HepG2 (cell line): Measurements from ENCODE around the gene PRMT5. TPM values are rescaled to one million over a fixed set of nuclear protein-coding genes. Genes with fewer than 3 reads are reported as not detected.

Experiments
- ARNT2 ChIP-seq: sonication (generic); formaldehyde crosslinking; IDR thresholded peaks from 2 replicates; pipeline ENCODE4 v1.8.0; 2022; ENCODE audit warnings: mild to moderate bottlenecking, low read depth, missing genetic modification reagents, moderate library complexity
- ATAD3A ChIP-seq: sonication (generic); formaldehyde crosslinking; IDR thresholded peaks from 2 replicates; pipeline ENCODE4 v1.4.0; 2020; ENCODE audit warnings: missing genetic modification reagents
- ATF3 ChIP-seq: sonication (generic); formaldehyde crosslinking; IDR thresholded peaks from 2 replicates; pipeline ENCODE4 v1.4.0; 2020; ENCODE audit warnings: missing genetic modification reagents
- ATF5 ChIP-seq: sonication (generic); formaldehyde crosslinking; IDR thresholded peaks from 2 replicates; pipeline ENCODE4 v1.4.0; 2020; ENCODE audit warnings: mild to moderate bottlenecking, low read depth, missing genetic modification reagents
- ATM ChIP-seq: fragments of 450-650 bp; IDR thresholded peaks from 2 replicates; pipeline ENCODE4 v1.7.1; 2017; ENCODE audit warnings: mild to moderate bottlenecking, borderline replicate concordance
- DRAP1 ChIP-seq: IDR thresholded peaks from 2 replicates; pipeline ENCODE4 v1.6.1; 2016; ENCODE audit warnings: missing genetic modification reagents, missing compliant biosample characterization
- FIP1L1 ChIP-seq: fragments of 200-400 bp; formaldehyde crosslinking; IDR thresholded peaks from 2 replicates; pipeline ENCODE4 v1.6.1; 2018; ENCODE audit warnings: low read depth, mild to moderate bottlenecking, low read length, moderate library complexity, borderline replicate concordance; ENCODE audit not compliant: insufficient read depth
- HES4 ChIP-seq: sonication (generic); formaldehyde crosslinking; IDR thresholded peaks from 2 replicates; pipeline ENCODE4 v1.9.0; 2021; ENCODE audit warnings: mild to moderate bottlenecking, missing genetic modification reagents, borderline replicate concordance
- KDM1A ChIP-seq: IDR thresholded peaks from 2 replicates; pipeline ENCODE4 v1.6.1; 2016; ENCODE audit warnings: missing compliant biosample characterization
- MAZ ChIP-seq, 2 experiments: sonication (generic) in 1 of 2; formaldehyde crosslinking in 1 of 2; IDR thresholded peaks; 2 replicates each; pipeline versions ENCODE4 v1.5.0 to v1.6.1; 2012 to 2020; ENCODE audit warnings: low read depth in 2 of 2, mild to moderate bottlenecking in 2 of 2, borderline replicate concordance in 1 of 2, improper control_type of control experiment in 1 of 2, low read length in 1 of 2, missing genetic modification reagents in 1 of 2, moderate library complexity in 1 of 2
- MTA3 ChIP-seq: sonication (generic); formaldehyde crosslinking; IDR thresholded peaks from 2 replicates; pipeline ENCODE4 v1.4.0; 2020; ENCODE audit warnings: missing genetic modification reagents
- MXI1 ChIP-seq: IDR thresholded peaks from 3 replicates; pipeline ENCODE4 v1.6.1; 2012; ENCODE audit warnings: low read depth, low read length, inconsistent platforms, borderline replicate concordance
- NFATC3 ChIP-seq: sonication (generic); formaldehyde crosslinking; IDR thresholded peaks from 2 replicates; pipeline ENCODE4 v1.5.1; 2020; ENCODE audit warnings: mild to moderate bottlenecking, missing genetic modification reagents
- NR2C2 ChIP-seq: sonication (generic); formaldehyde crosslinking; IDR thresholded peaks from 2 replicates; pipeline ENCODE4 v1.4.0; 2020; ENCODE audit warnings: missing genetic modification reagents, mild to moderate bottlenecking, moderate library complexity, borderline replicate concordance
- PHF5A ChIP-seq: IDR thresholded peaks from one replicate; pipeline ENCODE4 v1.6.1; 2018; ENCODE audit warnings: low read depth, missing genetic modification reagents; ENCODE audit not compliant: unreplicated experiment
- PITX1 ChIP-seq: sonication (generic); formaldehyde crosslinking; IDR thresholded peaks from 2 replicates; pipeline ENCODE4 v1.5.1; 2020; ENCODE audit warnings: mild to moderate bottlenecking, missing genetic modification reagents
- SMARCC2 ChIP-seq: fragments of 450-650 bp; IDR thresholded peaks from 2 replicates; pipeline ENCODE4 v1.6.1; 2017; ENCODE audit warnings: antibody characterized with exemption, mild to moderate bottlenecking
- XRCC5 ChIP-seq: fragments of 200-400 bp; formaldehyde crosslinking; optimal IDR thresholded peaks from 2 replicates; pipeline ENCODE3; 2017; ENCODE audit warnings: mild to moderate bottlenecking, low read length
- ZNF3 ChIP-seq: IDR thresholded peaks from 2 replicates; pipeline ENCODE4 v1.7.0; 2017; ENCODE audit warnings: inconsistent platforms
- polyA plus RNA-seq, 8 experiments: library from polyadenylated mRNA; depleted of rRNA in 3 of 8; stranded (reverse) in 7 of 8; unstranded in 1 of 8; fragments of >200 nt; fragmentation: Illumina TruSeq in 4 of 8; extraction: Trizol in 4 of 8; gene quantifications; 2 replicates each; pipeline versions ENCODE4 v1.2.1 to v1.2.3, GENCODE V29; 2011 to 2016; ENCODE audit warnings: low read depth in 4 of 8, missing spikeins in 1 of 8, mixed read lengths in 1 of 8; ENCODE audit not compliant: insufficient read depth in 1 of 8
- total RNA-seq, 5 experiments: library from RNA; depleted of rRNA; stranded (reverse); fragments of >200 nt; fragmentation: Illumina TruSeq; extraction: Trizol; gene quantifications; 2 replicates each; pipeline ENCODE4 v1.2.3, GENCODE V29; 2016; ENCODE audit warnings: low read depth in 1 of 5
- TF ChIP-seq, protein P1 (sequence below): sonication (generic); formaldehyde crosslinking; IDR thresholded peaks from 2 replicates; pipeline ENCODE4 v1.4.0; 2020; ENCODE audit warnings: low read depth, missing genetic modification reagents
- TF ChIP-seq, protein P2 (sequence below): IDR thresholded peaks from 2 replicates; pipeline ENCODE4 v1.6.1; 2016; ENCODE audit warnings: mild to moderate bottlenecking

PRMT5 gene
- total and polyA plus RNA-seq, 2 of the 13 experiments (the other 11 are each of a cell fraction or from before 2014, with no cell fraction given) = 210 to 354 TPM

- TF ChIP-seq, protein P1, sequence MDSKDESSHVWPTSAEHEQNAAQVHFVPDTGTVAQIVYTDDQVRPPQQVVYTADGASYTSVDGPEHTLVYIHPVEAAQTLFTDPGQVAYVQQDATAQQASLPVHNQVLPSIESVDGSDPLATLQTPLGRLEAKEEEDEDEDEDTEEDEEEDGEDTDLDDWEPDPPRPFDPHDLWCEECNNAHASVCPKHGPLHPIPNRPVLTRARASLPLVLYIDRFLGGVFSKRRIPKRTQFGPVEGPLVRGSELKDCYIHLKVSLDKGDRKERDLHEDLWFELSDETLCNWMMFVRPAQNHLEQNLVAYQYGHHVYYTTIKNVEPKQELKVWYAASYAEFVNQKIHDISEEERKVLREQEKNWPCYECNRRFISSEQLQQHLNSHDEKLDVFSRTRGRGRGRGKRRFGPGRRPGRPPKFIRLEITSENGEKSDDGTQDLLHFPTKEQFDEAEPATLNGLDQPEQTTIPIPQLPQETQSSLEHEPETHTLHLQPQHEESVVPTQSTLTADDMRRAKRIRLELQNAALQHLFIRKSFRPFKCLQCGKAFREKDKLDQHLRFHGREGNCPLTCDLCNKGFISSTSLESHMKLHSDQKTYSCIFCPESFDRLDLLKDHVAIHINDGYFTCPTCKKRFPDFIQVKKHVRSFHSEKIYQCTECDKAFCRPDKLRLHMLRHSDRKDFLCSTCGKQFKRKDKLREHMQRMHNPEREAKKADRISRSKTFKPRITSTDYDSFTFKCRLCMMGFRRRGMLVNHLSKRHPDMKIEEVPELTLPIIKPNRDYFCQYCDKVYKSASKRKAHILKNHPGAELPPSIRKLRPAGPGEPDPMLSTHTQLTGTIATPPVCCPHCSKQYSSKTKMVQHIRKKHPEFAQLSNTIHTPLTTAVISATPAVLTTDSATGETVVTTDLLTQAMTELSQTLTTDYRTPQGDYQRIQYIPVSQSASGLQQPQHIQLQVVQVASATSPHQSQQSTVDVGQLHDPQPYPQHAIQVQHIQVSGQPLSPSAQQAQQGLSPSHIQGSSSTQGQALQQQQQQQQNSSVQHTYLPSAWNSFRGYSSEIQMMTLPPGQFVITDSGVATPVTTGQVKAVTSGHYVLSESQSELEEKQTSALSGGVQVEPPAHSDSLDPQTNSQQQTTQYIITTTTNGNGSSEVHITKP (CRISPR knock-in tag) = 0 out of 2 replicates have a peak, but pooled peaks have one; percentile 69
- TF ChIP-seq NR2C2 (CRISPR knock-in tag) (peak; percentile 86), MAZ (IDR thresholded peaks at IDR 0.05; ENCODE audit: borderline replicate concordance, low read depth, low read length) (peak; percentile 94; the same call in 1 of the 2 replicates), MAZ (CRISPR knock-in tag; IDR thresholded peaks at IDR 0.05; ENCODE audit: low read depth) (peak; percentile 98), HES4 (CRISPR knock-in tag) (no peak), KDM1A (CRISPR knock-in tag) (peak; percentile 57), FIP1L1 (peak; percentile 94; the same call in 1 of the 2 replicates), PITX1 (peak; percentile 92), MTA3 (CRISPR knock-in tag) (0 out of 2 replicates have a peak, but pooled peaks have one; percentile 34), ATM (0 out of 2 replicates have a peak, but pooled peaks have one; percentile 28), SMARCC2 (0 out of 2 replicates have a peak, but pooled peaks have one; percentile 50), PHF5A (CRISPR knock-in tag) (peak; percentile 90), MXI1 (peak; percentile 76; the same call in 1 of the 3 replicates), ATF3 (CRISPR knock-in tag) (peak; percentile 99), ZNF3 (peak; percentile 68), NFATC3 (peak; percentile 86; the same call in 1 of the 2 replicates), ATF5 (CRISPR knock-in tag) (no peak; the same call in 1 of the 2 replicates), ATAD3A (CRISPR knock-in tag) (peak; percentile 38), DRAP1 (CRISPR knock-in tag) (peak; percentile 87), XRCC5 (peak; percentile 82), ARNT2 (CRISPR knock-in tag) (peak; percentile 94)
- TF ChIP-seq, protein P2, sequence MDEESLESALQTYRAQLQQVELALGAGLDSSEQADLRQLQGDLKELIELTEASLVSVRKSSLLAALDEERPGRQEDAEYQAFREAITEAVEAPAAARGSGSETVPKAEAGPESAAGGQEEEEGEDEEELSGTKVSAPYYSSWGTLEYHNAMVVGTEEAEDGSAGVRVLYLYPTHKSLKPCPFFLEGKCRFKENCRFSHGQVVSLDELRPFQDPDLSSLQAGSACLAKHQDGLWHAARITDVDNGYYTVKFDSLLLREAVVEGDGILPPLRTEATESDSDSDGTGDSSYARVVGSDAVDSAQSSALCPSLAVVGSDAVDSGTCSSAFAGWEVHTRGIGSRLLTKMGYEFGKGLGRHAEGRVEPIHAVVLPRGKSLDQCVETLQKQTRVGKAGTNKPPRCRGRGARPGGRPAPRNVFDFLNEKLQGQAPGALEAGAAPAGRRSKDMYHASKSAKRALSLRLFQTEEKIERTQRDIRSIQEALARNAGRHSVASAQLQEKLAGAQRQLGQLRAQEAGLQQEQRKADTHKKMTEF (CRISPR knock-in tag) = peak; percentile 98
Measured at GRCh38 chr14:22976620-22977433, 47.7 kb upstream of the PRMT5 start (continued).
